ENCODE results near the gene KDM2B.

DNA sequence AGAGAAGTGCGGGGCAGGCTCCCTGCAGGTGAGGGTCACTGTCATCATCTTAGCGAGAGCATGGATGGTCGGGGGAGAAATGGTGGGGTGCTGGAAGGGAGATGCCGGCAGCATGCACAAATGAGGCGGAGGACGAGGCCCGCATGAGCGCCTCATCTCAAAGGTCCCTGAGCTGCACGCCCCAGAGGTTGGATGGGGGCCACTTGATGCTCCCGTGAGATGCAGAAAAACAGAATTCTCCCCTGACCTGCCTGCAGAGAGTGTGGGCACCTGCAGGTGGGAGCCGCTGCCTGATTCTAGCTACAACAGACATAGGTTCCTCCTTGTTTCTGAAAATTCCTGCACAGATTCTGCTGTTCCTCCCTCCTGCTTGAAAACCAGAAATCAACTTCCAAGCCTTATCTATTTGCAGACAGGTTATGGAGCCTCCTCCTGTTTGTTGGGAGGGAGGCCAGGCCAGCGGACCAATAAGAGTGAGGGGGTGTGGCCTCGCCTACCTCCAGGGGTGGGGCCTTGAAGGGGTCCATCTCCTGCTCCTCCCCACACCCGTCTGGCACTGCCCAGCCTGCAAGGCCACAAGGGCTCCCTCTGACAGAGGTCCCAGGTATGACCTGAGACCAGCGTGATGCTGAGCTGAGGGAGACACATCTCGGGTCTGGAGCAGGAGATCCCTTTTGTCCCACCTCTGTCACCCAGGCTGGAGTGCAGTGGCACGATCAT is 67.2 kb downstream of the KDM2B start:
- TF ChIP-seq CTCF (IDR thresholded peaks at IDR 0.05) (no peak), CEBPB (IDR thresholded peaks at IDR 0.05) (no peak), POLR2A (IDR thresholded peaks at IDR 0.05; ENCODE audit: low read length) (no peak), KDM1A (IDR thresholded peaks at IDR 0.05; ENCODE audit: low read depth) (no peak), TP53 (CRISPR knock-in tag; IDR thresholded peaks at IDR 0.05) (no peak), ESRRA (IDR thresholded peaks at IDR 0.05; ENCODE audit: borderline replicate concordance, low read length) (no peak), CHD2 (IDR thresholded peaks at IDR 0.05; ENCODE audit: low read length, partially characterized antibody) (no peak), RFX5 (IDR thresholded peaks at IDR 0.05) (no peak), MAFK (IDR thresholded peaks at IDR 0.05; ENCODE audit: partially characterized antibody) (no peak)
- TF ChIP-seq, protein P1, sequence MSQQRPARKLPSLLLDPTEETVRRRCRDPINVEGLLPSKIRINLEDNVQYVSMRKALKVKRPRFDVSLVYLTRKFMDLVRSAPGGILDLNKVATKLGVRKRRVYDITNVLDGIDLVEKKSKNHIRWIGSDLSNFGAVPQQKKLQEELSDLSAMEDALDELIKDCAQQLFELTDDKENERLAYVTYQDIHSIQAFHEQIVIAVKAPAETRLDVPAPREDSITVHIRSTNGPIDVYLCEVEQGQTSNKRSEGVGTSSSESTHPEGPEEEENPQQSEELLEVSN (IDR thresholded peaks at IDR 0.05; ENCODE audit: borderline replicate concordance, low read depth) = no peak
- TF ChIP-seq, protein P2, sequence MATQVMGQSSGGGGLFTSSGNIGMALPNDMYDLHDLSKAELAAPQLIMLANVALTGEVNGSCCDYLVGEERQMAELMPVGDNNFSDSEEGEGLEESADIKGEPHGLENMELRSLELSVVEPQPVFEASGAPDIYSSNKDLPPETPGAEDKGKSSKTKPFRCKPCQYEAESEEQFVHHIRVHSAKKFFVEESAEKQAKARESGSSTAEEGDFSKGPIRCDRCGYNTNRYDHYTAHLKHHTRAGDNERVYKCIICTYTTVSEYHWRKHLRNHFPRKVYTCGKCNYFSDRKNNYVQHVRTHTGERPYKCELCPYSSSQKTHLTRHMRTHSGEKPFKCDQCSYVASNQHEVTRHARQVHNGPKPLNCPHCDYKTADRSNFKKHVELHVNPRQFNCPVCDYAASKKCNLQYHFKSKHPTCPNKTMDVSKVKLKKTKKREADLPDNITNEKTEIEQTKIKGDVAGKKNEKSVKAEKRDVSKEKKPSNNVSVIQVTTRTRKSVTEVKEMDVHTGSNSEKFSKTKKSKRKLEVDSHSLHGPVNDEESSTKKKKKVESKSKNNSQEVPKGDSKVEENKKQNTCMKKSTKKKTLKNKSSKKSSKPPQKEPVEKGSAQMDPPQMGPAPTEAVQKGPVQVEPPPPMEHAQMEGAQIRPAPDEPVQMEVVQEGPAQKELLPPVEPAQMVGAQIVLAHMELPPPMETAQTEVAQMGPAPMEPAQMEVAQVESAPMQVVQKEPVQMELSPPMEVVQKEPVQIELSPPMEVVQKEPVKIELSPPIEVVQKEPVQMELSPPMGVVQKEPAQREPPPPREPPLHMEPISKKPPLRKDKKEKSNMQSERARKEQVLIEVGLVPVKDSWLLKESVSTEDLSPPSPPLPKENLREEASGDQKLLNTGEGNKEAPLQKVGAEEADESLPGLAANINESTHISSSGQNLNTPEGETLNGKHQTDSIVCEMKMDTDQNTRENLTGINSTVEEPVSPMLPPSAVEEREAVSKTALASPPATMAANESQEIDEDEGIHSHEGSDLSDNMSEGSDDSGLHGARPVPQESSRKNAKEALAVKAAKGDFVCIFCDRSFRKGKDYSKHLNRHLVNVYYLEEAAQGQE (IDR thresholded peaks at IDR 0.05) = no peak
- TF ChIP-seq, protein P3, sequence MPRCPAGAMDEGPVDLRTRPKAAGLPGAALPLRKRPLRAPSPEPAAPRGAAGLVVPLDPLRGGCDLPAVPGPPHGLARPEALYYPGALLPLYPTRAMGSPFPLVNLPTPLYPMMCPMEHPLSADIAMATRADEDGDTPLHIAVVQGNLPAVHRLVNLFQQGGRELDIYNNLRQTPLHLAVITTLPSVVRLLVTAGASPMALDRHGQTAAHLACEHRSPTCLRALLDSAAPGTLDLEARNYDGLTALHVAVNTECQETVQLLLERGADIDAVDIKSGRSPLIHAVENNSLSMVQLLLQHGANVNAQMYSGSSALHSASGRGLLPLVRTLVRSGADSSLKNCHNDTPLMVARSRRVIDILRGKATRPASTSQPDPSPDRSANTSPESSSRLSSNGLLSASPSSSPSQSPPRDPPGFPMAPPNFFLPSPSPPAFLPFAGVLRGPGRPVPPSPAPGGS (IDR thresholded peaks at IDR 0.05) = no peak
